Endothelial cell of umbilical vein (primary cell): ENCODE data around the gene GULP1. TPM values are rescaled to one million over a fixed set of nuclear protein-coding genes. Genes with fewer than 3 reads are reported as not detected.

Source experiments
- BruUV-seq: library from RNA; stranded (reverse); fragments of 400-500 nt; replicated peaks from 2 replicates; lab custom pipeline; 2021; lab: Mats Ljungman, UMichigan
- CTCF ChIA-PET: fragments of 300-600, 350-600 bp; sonication (Branson Sonifier 250); formaldehyde crosslinking; loops from one replicate; lab custom pipeline; 2021; ENCODE audit warnings: antibody characterized with exemption, inconsistent platforms; lab: Charles Lee
- POLR2A ChIA-PET: fragments of 300-600, 350-600 bp; sonication (Branson Sonifier 250); formaldehyde crosslinking; loops from one replicate; lab custom pipeline; 2021; ENCODE audit warnings: antibody characterized with exemption, inconsistent platforms; lab: Charles Lee
- DNase-seq: peaks from one replicate; pipeline ENCODE4 v3.0.0-alpha.2; 2011; ENCODE audit warnings: low read depth, low spot score
- FAIRE-seq: peaks from 2 replicates; lab custom pipeline; 2011; peaks lifted over from hg19 to GRCh38; lab: Jason Lieb, UNC
- H2AFZ ChIP-seq: 2 replicates; pipeline ENCODE4 v1.6.0; 2012; ENCODE audit warnings: low read depth, low read length, control low read depth, inconsistent platforms
- H3K27ac ChIP-seq: 2 replicates; pipeline ENCODE4 v1.5.1; 2011; ENCODE audit warnings: low read depth, mild to moderate bottlenecking, control low read depth, low read length, moderate library complexity; ENCODE audit not compliant: insufficient read depth
- H3K27me3 ChIP-seq, 2 experiments: 2 replicates each; pipeline versions ENCODE4 v1.6.0 to v1.6.1; 2011; ENCODE audit warnings: low read length in 2 of 2, mixed read lengths in 1 of 2; ENCODE audit not compliant: control insufficient read depth in 2 of 2, insufficient read depth in 2 of 2
- H3K36me3 ChIP-seq, 2 experiments: 2 replicates in 1 of 2; 3 replicates in 1 of 2; pipeline ENCODE4 v1.5.1; 2011; ENCODE audit warnings: low read length in 2 of 2, mild to moderate bottlenecking in 1 of 2, moderate library complexity in 1 of 2; ENCODE audit not compliant: control insufficient read depth in 2 of 2, insufficient read depth in 2 of 2; ENCODE audit errors: extremely low read depth in 1 of 2
- H3K4me1 ChIP-seq: 3 replicates; pipeline ENCODE4 v1.5.1; 2011; ENCODE audit warnings: mild to moderate bottlenecking, low read length; ENCODE audit not compliant: control insufficient read depth, insufficient read depth; ENCODE audit errors: extremely low read depth
- H3K4me2 ChIP-seq: 2 replicates; pipeline ENCODE4 v1.6.1; 2011; ENCODE audit warnings: low read length, control low read depth, mixed read lengths; ENCODE audit not compliant: insufficient read depth
- H3K4me3 ChIP-seq, 3 experiments: fragments of 200-600 bp in 1 of 3; sonication (generic), shearing (Covaris generic) in 1 of 3; replicated peaks in 1 of 3; 2 replicates each; pipeline ENCODE4 v1.5.1; 2011 to 2016; ENCODE audit warnings: control low read depth in 3 of 3, low read length in 3 of 3, mild to moderate bottlenecking in 2 of 3, inconsistent platforms in 1 of 3, low read depth in 1 of 3, moderate library complexity in 1 of 3; ENCODE audit not compliant: insufficient read depth in 1 of 3
- H3K79me2 ChIP-seq: 2 replicates; pipeline ENCODE4 v1.6.0; 2012; ENCODE audit warnings: low read length, inconsistent platforms; ENCODE audit not compliant: control insufficient read depth, insufficient read depth
- H3K9ac ChIP-seq: replicated peaks from 2 replicates; pipeline ENCODE3; 2011; ENCODE audit warnings: low read length, control low read depth; ENCODE audit not compliant: insufficient read depth; ENCODE audit errors: extremely low read depth
- H3K9me1 ChIP-seq: replicated peaks from 3 replicates; pipeline ENCODE4 v1.6.0; 2011; ENCODE audit warnings: mild to moderate bottlenecking, low read length; ENCODE audit not compliant: control insufficient read depth, insufficient read depth; ENCODE audit errors: extremely low read depth
- H3K9me3 ChIP-seq: replicated peaks from 2 replicates; pipeline ENCODE4 v1.5.1; 2012; ENCODE audit warnings: low read length, inconsistent platforms; ENCODE audit not compliant: control insufficient read depth, insufficient read depth
- H4K20me1 ChIP-seq: replicated peaks from 2 replicates; pipeline ENCODE3; 2011; ENCODE audit warnings: mild to moderate bottlenecking, low read length; ENCODE audit not compliant: control insufficient read depth, insufficient read depth; ENCODE audit errors: extremely low read depth
- EZH2 ChIP-seq: IDR thresholded peaks from 2 replicates; pipeline ENCODE4 v1.6.1; 2012; ENCODE audit warnings: borderline replicate concordance, low read depth, mild to moderate bottlenecking, moderate library complexity, low read length, inconsistent platforms; ENCODE audit not compliant: severe bottlenecking
- FOS ChIP-seq: IDR thresholded peaks from 2 replicates; pipeline ENCODE4 v1.6.1; 2011; ENCODE audit warnings: mild to moderate bottlenecking, low read length, moderate library complexity, borderline replicate concordance; ENCODE audit not compliant: insufficient read depth
- GATA2 ChIP-seq: IDR thresholded peaks from 2 replicates; pipeline ENCODE4 v1.7.0; 2011; ENCODE audit warnings: low read depth, mild to moderate bottlenecking, moderate library complexity, mixed read lengths, low read length; ENCODE audit not compliant: insufficient read length, insufficient read depth
- JUN ChIP-seq: IDR thresholded peaks from 2 replicates; pipeline ENCODE4 v1.6.1; 2011; ENCODE audit warnings: borderline replicate concordance, low read depth; ENCODE audit not compliant: insufficient read length, insufficient read depth
- MYC ChIP-seq: IDR thresholded peaks from one replicate; pipeline ENCODE4 v1.6.1; 2011; ENCODE audit warnings: mild to moderate bottlenecking, low read depth, low read length
- POLR2A ChIP-seq: IDR thresholded peaks from 2 replicates; pipeline ENCODE4 v1.6.1; 2012; ENCODE audit warnings: low read depth, mild to moderate bottlenecking, control low read depth, low read length
- POLR2AphosphoS5 ChIP-seq: IDR thresholded peaks from 2 replicates; pipeline ENCODE4 v1.6.1; 2012; ENCODE audit warnings: low read depth, mild to moderate bottlenecking, control low read depth, low read length, moderate library complexity; ENCODE audit not compliant: insufficient read depth
- dilution Hi-C: fragments of 300-500 bp; cut with MboI; formaldehyde crosslinking; loops from one replicate; pipeline ENCODE4 v1.15.0; 2019; ENCODE audit warnings: low sequenced_read_pairs; ENCODE audit not compliant: extremely low pct_ligation_motif_present
- intact Hi-C: fragments of 100-400 bp; cut with micrococcal nuclease; formaldehyde crosslinking; loops from one replicate; pipeline ENCODE4 v1.10.0; 2022
- polyA plus RNA-seq, 4 experiments: library from polyadenylated mRNA; depleted of rRNA in 3 of 4; stranded (reverse) in 3 of 4; unstranded in 1 of 4; fragments of >200 nt; gene quantifications; 2 replicates each; pipeline versions ENCODE4 v1.2.1 to v1.2.3, GENCODE V29; 2011 to 2012; ENCODE audit warnings: missing spikeins in 1 of 4
- total RNA-seq: library from RNA; stranded (reverse); gene quantifications from 2 replicates; pipeline ENCODE4 v1.2.3, GENCODE V29; 2021
- TF ChIP-seq, protein P1 (sequence below): IDR thresholded peaks from 2 replicates; pipeline ENCODE4 v1.6.1; 2011; ENCODE audit not compliant: insufficient read depth, insufficient read length
- TF ChIP-seq, protein P2 (sequence below), 2 donors: IDR thresholded peaks; 1 replicate in 1 of 2; 2 replicates in 1 of 2; pipeline ENCODE4 v1.5.1; 2011; ENCODE audit warnings: low read length in 2 of 2, mild to moderate bottlenecking in 2 of 2, moderate library complexity in 2 of 2, control low read depth in 1 of 2, inconsistent platforms in 1 of 2, low read depth in 1 of 2; ENCODE audit not compliant: insufficient read depth in 1 of 2; ENCODE audit errors: extremely low read depth in 1 of 2

The GULP1 gene
- total and polyA plus RNA-seq, 2 donors (not counting 3 experiments of a cell fraction or from before 2014, with no cell fraction given): 24.4 to 53.8 TPM

- H3K4me1 ChIP-seq: peaks cover 26% of the 10 kb centered on the region
- no peak overlapping the region for H2AFZ ChIP-seq
- no peak for FAIRE-seq
- dilution Hi-C loops (no loop called here), intact Hi-C loops (no loop called here)
- BruUV-seq: no TSS peak
- no peaks in the 10 kb centered on the region for H3K36me3 ChIP-seq
- H3K9me3 ChIP-seq: no peaks in the 10 kb centered on the region
- POLR2A ChIA-PET: no interaction called here
- CTCF ChIA-PET: no interaction called here
- H3K4me2 ChIP-seq: no peak overlapping the region
- H3K4me3 ChIP-seq: no peak overlapping the region
- no peak overlapping the region for H3K9ac ChIP-seq
- no peak for DNase-seq
- no peaks in the 10 kb centered on the region for H4K20me1 ChIP-seq
- no peak for TF ChIP-seq JUN
- no peaks in the 10 kb centered on the region for H3K9me1 ChIP-seq
- H3K79me2 ChIP-seq: peaks cover 29% of the 10 kb centered on the region
- no peak overlapping the region for H3K27ac ChIP-seq
- no peaks in the 10 kb centered on the region for H3K27me3 ChIP-seq
These were observed 35.1 kb downstream of the GULP1 start for GRCh38 chr2:188326669-188327301.

- no peak for DNase-seq
- CTCF ChIA-PET: no interaction called here
- H3K36me3 ChIP-seq: no peaks in the 10 kb centered on the region
- H3K9me3 ChIP-seq: no peaks in the 10 kb centered on the region
- no peaks in the 10 kb centered on the region for H3K27me3 ChIP-seq
- peaks cover 27% of the 10 kb centered on the region for H3K79me2 ChIP-seq
- dilution Hi-C loops: no loop called here
- H3K4me3 ChIP-seq: no peak overlapping the region
- TF ChIP-seq, protein P1, sequence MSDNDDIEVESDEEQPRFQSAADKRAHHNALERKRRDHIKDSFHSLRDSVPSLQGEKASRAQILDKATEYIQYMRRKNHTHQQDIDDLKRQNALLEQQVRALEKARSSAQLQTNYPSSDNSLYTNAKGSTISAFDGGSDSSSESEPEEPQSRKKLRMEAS: no peak
- TF ChIP-seq, protein P2, sequence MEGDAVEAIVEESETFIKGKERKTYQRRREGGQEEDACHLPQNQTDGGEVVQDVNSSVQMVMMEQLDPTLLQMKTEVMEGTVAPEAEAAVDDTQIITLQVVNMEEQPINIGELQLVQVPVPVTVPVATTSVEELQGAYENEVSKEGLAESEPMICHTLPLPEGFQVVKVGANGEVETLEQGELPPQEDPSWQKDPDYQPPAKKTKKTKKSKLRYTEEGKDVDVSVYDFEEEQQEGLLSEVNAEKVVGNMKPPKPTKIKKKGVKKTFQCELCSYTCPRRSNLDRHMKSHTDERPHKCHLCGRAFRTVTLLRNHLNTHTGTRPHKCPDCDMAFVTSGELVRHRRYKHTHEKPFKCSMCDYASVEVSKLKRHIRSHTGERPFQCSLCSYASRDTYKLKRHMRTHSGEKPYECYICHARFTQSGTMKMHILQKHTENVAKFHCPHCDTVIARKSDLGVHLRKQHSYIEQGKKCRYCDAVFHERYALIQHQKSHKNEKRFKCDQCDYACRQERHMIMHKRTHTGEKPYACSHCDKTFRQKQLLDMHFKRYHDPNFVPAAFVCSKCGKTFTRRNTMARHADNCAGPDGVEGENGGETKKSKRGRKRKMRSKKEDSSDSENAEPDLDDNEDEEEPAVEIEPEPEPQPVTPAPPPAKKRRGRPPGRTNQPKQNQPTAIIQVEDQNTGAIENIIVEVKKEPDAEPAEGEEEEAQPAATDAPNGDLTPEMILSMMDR (IDR thresholded peaks at IDR 0.05; ENCODE audit: extremely low read depth in 1 of 2, insufficient read depth in 1 of 2, low read depth in 1 of 2, low read length in 2 of 2): no peak
- TF ChIP-seq POLR2AphosphoS5 (no peak), MYC (no peak), GATA2 (no peak), JUN (no peak), POLR2A (no peak), EZH2 (no peak), FOS (no peak)
- no TSS peak for BruUV-seq
- no peak for FAIRE-seq
- H4K20me1 ChIP-seq: no peaks in the 10 kb centered on the region
- H2AFZ ChIP-seq: no peak overlapping the region
- H3K9ac ChIP-seq: no peak overlapping the region
- peaks cover 17% of the 10 kb centered on the region for H3K4me1 ChIP-seq
- H3K27ac ChIP-seq: no peak overlapping the region
- H3K9me1 ChIP-seq: no peaks in the 10 kb centered on the region
- POLR2A ChIA-PET: no interaction called here
- intact Hi-C loops: no loop called here
- no peak overlapping the region for H3K4me2 ChIP-seq
These were observed 36.0 kb downstream of the GULP1 start for GRCh38 chr2:188327518-188328213.
